PC-3 (cell line): ENCODE measurements around the gene HCFC1.

ENCODE experiments used
- EZH2 ChIP-seq: fragments of 300-600 bp; sonication (generic); IDR thresholded peaks from one replicate; pipeline ENCODE4 v1.6.1; 2017; ENCODE audit warnings: antibody characterized with exemption, mild to moderate bottlenecking, low read length; ENCODE audit not compliant: unreplicated experiment
- TF ChIP-seq, protein P1 (sequence below): fragments of 300-600 bp; sonication (generic); conservative IDR thresholded peaks from 2 replicates; pipeline ENCODE4 v1.5.1; 2017; ENCODE audit warnings: antibody characterized with exemption, low read depth, mild to moderate bottlenecking, low read length

DNA sequence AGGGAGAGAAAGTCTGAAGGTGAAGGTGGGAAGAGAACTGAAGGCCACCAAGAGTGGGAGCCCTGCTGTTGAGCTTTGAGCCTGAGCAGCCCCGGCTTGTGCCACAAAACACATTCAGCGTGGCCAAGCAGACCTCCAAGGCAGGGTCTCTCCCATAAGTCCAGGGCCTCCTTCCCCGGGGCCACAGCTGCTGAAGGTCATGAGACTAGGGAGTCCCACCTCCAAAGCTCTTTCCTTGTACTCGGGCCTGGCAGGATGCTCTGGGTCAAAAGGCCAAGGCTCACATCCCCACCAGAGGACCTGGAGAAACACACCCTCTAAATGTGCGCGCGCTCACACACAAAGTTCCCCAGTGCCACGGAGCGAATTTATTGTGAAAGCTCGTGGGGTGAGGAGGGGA, 42.0 kb downstream of the HCFC1 start:
- TF ChIP-seq, protein P1, sequence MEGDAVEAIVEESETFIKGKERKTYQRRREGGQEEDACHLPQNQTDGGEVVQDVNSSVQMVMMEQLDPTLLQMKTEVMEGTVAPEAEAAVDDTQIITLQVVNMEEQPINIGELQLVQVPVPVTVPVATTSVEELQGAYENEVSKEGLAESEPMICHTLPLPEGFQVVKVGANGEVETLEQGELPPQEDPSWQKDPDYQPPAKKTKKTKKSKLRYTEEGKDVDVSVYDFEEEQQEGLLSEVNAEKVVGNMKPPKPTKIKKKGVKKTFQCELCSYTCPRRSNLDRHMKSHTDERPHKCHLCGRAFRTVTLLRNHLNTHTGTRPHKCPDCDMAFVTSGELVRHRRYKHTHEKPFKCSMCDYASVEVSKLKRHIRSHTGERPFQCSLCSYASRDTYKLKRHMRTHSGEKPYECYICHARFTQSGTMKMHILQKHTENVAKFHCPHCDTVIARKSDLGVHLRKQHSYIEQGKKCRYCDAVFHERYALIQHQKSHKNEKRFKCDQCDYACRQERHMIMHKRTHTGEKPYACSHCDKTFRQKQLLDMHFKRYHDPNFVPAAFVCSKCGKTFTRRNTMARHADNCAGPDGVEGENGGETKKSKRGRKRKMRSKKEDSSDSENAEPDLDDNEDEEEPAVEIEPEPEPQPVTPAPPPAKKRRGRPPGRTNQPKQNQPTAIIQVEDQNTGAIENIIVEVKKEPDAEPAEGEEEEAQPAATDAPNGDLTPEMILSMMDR = no peak
- no peak for TF ChIP-seq EZH2
